ENCODE results near the gene CD79B.
"Not testable (repeated sequence)": the region's sequence is repeated elsewhere in the genome, so short reads cannot be mapped to it uniquely, and the experiment has no call there.

CD79B gene

DNA sequence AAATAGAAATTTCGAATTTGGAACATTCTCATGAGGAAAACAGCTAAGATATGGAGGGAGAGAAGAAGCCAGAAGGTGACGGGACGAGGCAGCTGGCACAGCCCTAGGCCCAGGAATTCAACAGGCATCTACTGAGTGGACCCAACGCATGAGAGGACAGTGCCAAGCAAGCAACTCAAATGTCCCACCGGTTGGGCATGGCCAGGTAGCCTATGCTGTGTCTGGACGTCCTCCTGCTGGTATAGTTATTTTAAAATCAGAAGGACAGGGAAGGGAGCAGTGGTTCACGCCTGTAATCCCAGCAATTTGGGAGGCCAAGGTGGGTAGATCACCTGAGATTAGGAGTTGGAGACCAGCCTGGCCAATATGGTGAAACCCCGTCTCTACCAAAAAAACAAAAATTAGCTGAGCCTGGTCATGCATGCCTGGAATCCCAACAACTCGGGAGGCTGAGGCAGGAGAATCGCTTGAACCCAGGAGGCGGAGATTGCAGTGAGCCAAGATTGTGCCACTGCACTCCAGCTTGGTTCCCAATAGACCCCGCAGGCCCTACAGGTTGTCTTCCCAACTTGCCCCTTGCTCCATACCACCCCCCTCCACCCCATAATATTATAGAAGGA lies 15.5 kb downstream of the CD79B start:
- H3K4me1 ChIP-seq (ENCODE audit: low read length) = no peaks in the 10 kb centered on the region
- H3K9me2 ChIP-seq (replicated peaks; ENCODE audit: insufficient read depth, low read length) = no peaks in the 10 kb centered on the region
- H3K9ac ChIP-seq (ENCODE audit: low read length) = no peak overlapping the region
- H3K9me3 ChIP-seq (replicated peaks; ENCODE audit: insufficient read depth, low read length) = no peaks in the 10 kb centered on the region
- no peaks in the 10 kb centered on the region for H3F3A ChIP-seq (ENCODE audit: insufficient read depth, low read length)
- no peak overlapping the region for H3K27ac ChIP-seq (ENCODE audit: low read length)
- H3K79me2 ChIP-seq (ENCODE audit: low read length) = no peaks in the 10 kb centered on the region
- H3K36me3 ChIP-seq (replicated peaks; ENCODE audit: insufficient read depth, low read length) = no peaks in the 10 kb centered on the region
- H2AFZ ChIP-seq (ENCODE audit: low read length) = no peak overlapping the region
- H3K4me2 ChIP-seq (ENCODE audit: low read depth, low read length) = no peak overlapping the region
- TF ChIP-seq EZH2 (optimal IDR thresholded peaks at IDR 0.05; ENCODE audit: low read depth, low read length) = no peak
- TF ChIP-seq, protein P1, sequence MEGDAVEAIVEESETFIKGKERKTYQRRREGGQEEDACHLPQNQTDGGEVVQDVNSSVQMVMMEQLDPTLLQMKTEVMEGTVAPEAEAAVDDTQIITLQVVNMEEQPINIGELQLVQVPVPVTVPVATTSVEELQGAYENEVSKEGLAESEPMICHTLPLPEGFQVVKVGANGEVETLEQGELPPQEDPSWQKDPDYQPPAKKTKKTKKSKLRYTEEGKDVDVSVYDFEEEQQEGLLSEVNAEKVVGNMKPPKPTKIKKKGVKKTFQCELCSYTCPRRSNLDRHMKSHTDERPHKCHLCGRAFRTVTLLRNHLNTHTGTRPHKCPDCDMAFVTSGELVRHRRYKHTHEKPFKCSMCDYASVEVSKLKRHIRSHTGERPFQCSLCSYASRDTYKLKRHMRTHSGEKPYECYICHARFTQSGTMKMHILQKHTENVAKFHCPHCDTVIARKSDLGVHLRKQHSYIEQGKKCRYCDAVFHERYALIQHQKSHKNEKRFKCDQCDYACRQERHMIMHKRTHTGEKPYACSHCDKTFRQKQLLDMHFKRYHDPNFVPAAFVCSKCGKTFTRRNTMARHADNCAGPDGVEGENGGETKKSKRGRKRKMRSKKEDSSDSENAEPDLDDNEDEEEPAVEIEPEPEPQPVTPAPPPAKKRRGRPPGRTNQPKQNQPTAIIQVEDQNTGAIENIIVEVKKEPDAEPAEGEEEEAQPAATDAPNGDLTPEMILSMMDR (IDR thresholded peaks at IDR 0.05; ENCODE audit: low read length) = no peak
- TF ChIP-seq EZH2phosphoT487 (IDR thresholded peaks at IDR 0.05; ENCODE audit: low read length) = no peak
- no peak overlapping the region for H3K4me3 ChIP-seq (ENCODE audit: low read length)
- DNase-seq = no peak
- no peaks in the 10 kb centered on the region for H4K20me1 ChIP-seq (ENCODE audit: insufficient read depth, low read length)
- no peaks in the 10 kb centered on the region; the same call in 1 of the 2 replicates for H3K27me3 ChIP-seq (replicated peaks; ENCODE audit: insufficient read depth, low read length)

DNA sequence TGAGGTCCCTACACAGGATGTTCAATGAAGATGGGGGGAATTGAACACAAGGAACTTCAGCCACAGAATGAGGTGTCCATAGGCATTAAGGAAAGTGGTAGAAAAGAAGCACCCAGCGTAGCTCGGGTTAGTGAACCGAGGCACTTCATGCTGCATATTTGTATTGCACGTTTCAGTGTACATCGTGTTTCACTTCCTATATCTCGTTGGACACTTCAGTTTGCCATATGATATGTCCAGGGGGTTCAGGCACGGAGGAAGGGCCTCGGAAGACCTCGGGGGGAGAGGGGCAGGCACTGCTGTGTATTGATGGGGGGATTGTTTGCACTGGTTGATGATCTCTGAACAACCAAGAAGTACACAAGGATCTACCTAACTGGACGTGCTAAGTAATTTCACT lies 16.4 kb downstream of the CD79B start:
- not testable (repeated sequence) for H3K27ac ChIP-seq (ENCODE audit: low read length); H3K27me3 ChIP-seq (replicated peaks; ENCODE audit: insufficient read depth, low read length); H3K79me2 ChIP-seq (ENCODE audit: low read length); H3F3A ChIP-seq (ENCODE audit: insufficient read depth, low read length); H3K9ac ChIP-seq (ENCODE audit: low read length); H3K4me3 ChIP-seq (ENCODE audit: low read length); H3K9me2 ChIP-seq (replicated peaks; ENCODE audit: insufficient read depth, low read length); DNase-seq; H3K4me2 ChIP-seq (ENCODE audit: low read depth, low read length); H2AFZ ChIP-seq (ENCODE audit: low read length); H4K20me1 ChIP-seq (ENCODE audit: insufficient read depth, low read length); H3K36me3 ChIP-seq (replicated peaks; ENCODE audit: insufficient read depth, low read length); H3K9me3 ChIP-seq (replicated peaks; ENCODE audit: insufficient read depth, low read length); H3K4me1 ChIP-seq (ENCODE audit: low read length)

DNA sequence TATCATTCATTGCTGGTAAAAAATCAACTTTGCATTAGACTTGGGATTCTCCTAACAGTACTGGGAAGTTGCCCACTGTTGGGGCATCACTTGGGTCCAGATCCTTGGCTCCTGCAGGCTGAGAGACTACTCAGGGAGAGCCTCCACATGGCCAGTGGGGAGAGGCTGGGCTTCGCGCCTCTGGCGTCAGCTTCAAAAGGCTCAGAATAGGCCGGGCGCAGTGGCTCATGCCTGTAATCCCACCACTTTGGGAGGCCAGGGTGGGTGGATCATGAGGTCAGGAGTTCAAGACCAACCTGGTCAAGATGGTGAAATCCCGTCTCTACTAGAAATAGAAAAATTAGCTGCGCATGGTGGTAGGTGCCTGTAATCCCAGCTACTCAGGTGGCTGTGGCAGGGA lies 17.7 kb downstream of the CD79B start:
- DNase-seq = no peak
- Histone ChIP-seq H3K9ac (ENCODE audit: low read length) (no peak overlapping the region), H3K9me3 (replicated peaks; ENCODE audit: insufficient read depth, low read length) (no peaks in the 10 kb centered on the region), H3K4me1 (ENCODE audit: low read length) (no peaks in the 10 kb centered on the region), H3K4me3 (ENCODE audit: low read length) (no peak overlapping the region), H3K36me3 (replicated peaks; ENCODE audit: insufficient read depth, low read length) (no peaks in the 10 kb centered on the region), H3K4me2 (ENCODE audit: low read depth, low read length) (no peak overlapping the region), H3K79me2 (ENCODE audit: low read length) (no peaks in the 10 kb centered on the region), H2AFZ (ENCODE audit: low read length) (no peak overlapping the region), H3F3A (ENCODE audit: insufficient read depth, low read length) (no peaks in the 10 kb centered on the region), H3K27ac (ENCODE audit: low read length) (no peak overlapping the region), H3K9me2 (replicated peaks; ENCODE audit: insufficient read depth, low read length) (no peaks in the 10 kb centered on the region), H4K20me1 (ENCODE audit: insufficient read depth, low read length) (no peaks in the 10 kb centered on the region), H3K27me3 (replicated peaks; ENCODE audit: insufficient read depth, low read length) (no peaks in the 10 kb centered on the region; the same call in 1 of the 2 replicates)
- TF ChIP-seq EZH2phosphoT487 (IDR thresholded peaks at IDR 0.05; ENCODE audit: low read length) (no peak), EZH2 (optimal IDR thresholded peaks at IDR 0.05; ENCODE audit: low read depth, low read length) (no peak)
- TF ChIP-seq, protein P1 (IDR thresholded peaks at IDR 0.05; ENCODE audit: low read length) = no peak

DNA sequence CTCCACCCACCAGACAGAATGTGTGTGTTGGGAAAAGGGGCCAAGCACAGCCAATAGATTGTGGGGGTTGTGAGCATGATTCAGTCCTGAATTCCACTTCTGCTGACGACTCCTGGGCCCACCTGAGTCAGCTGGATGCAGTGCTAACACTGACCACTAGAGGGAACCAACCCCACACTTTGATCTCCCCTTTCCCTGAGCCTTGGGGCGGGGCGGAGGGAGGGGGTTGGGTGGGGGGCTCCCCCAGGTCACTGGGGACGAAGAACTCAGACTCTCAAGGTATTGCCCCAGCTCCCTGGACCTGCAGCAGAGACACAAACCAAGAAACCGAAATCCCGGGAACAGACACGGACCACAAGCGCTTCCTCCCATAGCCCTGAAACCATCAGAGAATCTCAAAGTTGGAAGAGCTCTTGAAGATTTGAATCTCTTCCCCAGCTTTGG lies 20.5 kb downstream of the CD79B start:
- no peaks in the 10 kb centered on the region for H3F3A ChIP-seq (ENCODE audit: insufficient read depth, low read length)
- H3K4me2 ChIP-seq (ENCODE audit: low read depth, low read length) = no peak overlapping the region
- H4K20me1 ChIP-seq (ENCODE audit: insufficient read depth, low read length) = no peaks in the 10 kb centered on the region
- no peak overlapping the region for H3K4me3 ChIP-seq (ENCODE audit: low read length)
- no peaks in the 10 kb centered on the region; the same call in 1 of the 2 replicates for H3K27me3 ChIP-seq (replicated peaks; ENCODE audit: insufficient read depth, low read length)
- no peaks in the 10 kb centered on the region for H3K9me3 ChIP-seq (replicated peaks; ENCODE audit: insufficient read depth, low read length)
- no peak overlapping the region for H3K27ac ChIP-seq (ENCODE audit: low read length)
- H3K9ac ChIP-seq (ENCODE audit: low read length) = no peak overlapping the region
- DNase-seq = peak; percentile 20
- TF ChIP-seq EZH2phosphoT487 (IDR thresholded peaks at IDR 0.05; ENCODE audit: low read length) (no peak), EZH2 (optimal IDR thresholded peaks at IDR 0.05; ENCODE audit: low read depth, low read length) (no peak)
- TF ChIP-seq, protein P1 (IDR thresholded peaks at IDR 0.05; ENCODE audit: low read length) = peak; percentile 52
- no peaks in the 10 kb centered on the region for H3K4me1 ChIP-seq (ENCODE audit: low read length)
- no peaks in the 10 kb centered on the region for H3K9me2 ChIP-seq (replicated peaks; ENCODE audit: insufficient read depth, low read length)
- H2AFZ ChIP-seq (ENCODE audit: low read length) = no peak overlapping the region
- H3K36me3 ChIP-seq (replicated peaks; ENCODE audit: insufficient read depth, low read length) = no peaks in the 10 kb centered on the region
- no peaks in the 10 kb centered on the region for H3K79me2 ChIP-seq (ENCODE audit: low read length)
